Tibial nerve (tissue), 4 donors: ENCODE data around the gene DSC1. TPM values are rescaled to one million over a fixed set of nuclear protein-coding genes. Genes with fewer than 3 reads are reported as not detected.
"Not testable (repeated sequence)": the region's sequence is repeated elsewhere in the genome, so short reads cannot be mapped to it uniquely, and the experiment has no call there.

Experiments
- DNase-seq, 2 donors: peaks; one replicate each; pipeline ENCODE4 v3.0.0-alpha.2; 2019; ENCODE audit warnings: low spot score in 2 of 2
- H3K27ac ChIP-seq, 4 donors: fragments of 200-600 bp; sonication (generic) in 3 of 4; one replicate each; pipeline ENCODE4 v1.5.1; 2017 to 2019; ENCODE audit warnings: mild to moderate bottlenecking in 1 of 4
- H3K27me3 ChIP-seq, 2 donors: fragments of 200-600 bp; sonication (generic) in 1 of 2; one replicate each; pipeline versions ENCODE4 v1.5.1 to v1.6.0; 2017 to 2019
- H3K36me3 ChIP-seq, 3 donors: fragments of 200-600 bp; sonication (generic); one replicate each; pipeline ENCODE4 v1.5.1; 2018 to 2019
- H3K4me1 ChIP-seq, 4 donors: fragments of 200-600 bp; sonication (generic) in 3 of 4; one replicate each; pipeline ENCODE4 v1.5.1; 2017 to 2019
- H3K4me3 ChIP-seq, 4 donors: fragments of 200-600 bp; sonication (generic) in 3 of 4; one replicate each; pipeline ENCODE4 v1.5.1; 2017 to 2019; ENCODE audit warnings: mild to moderate bottlenecking in 1 of 4, moderate library complexity in 1 of 4
- H3K9me3 ChIP-seq, 4 donors: fragments of 200-600 bp; sonication (generic) in 3 of 4; one replicate each; pipeline ENCODE4 v1.5.1; 2017 to 2019
- EP300 ChIP-seq, 2 donors: sonication (generic); formaldehyde crosslinking; IDR thresholded peaks; one replicate each; pipeline ENCODE4 v1.6.1; 2017; ENCODE audit warnings: antibody characterized with exemption in 2 of 2, mild to moderate bottlenecking in 1 of 2
- POLR2A ChIP-seq, 2 donors: fragments of 450-650 bp; IDR thresholded peaks; one replicate each; pipeline ENCODE4 v1.6.1; 2017; ENCODE audit warnings: antibody characterized with exemption in 2 of 2, mild to moderate bottlenecking in 2 of 2, moderate library complexity in 2 of 2
- WGBS, 2 donors: methylation state at CpG; one replicate each; pipeline ENCODE4 v1.1.5; 2018; 5-methylcytosine and 5-hydroxymethylcytosine counted together
- total RNA-seq, 4 donors: library from RNA; depleted of rRNA; stranded (reverse); fragments of >200 nt; gene quantifications; one replicate each; pipeline ENCODE4 v1.1.0, GENCODE V29; 2016
- TF ChIP-seq, protein P1 (sequence below), 5 experiments: fragments of 200-600 bp in 3 of 5; fragments of 450-650 bp in 2 of 5; sonication (generic) in 3 of 5; IDR thresholded peaks; one replicate each; pipeline ENCODE4 v1.5.1; 2016 to 2019; ENCODE audit warnings: antibody characterized with exemption in 5 of 5, mild to moderate bottlenecking in 3 of 5, moderate library complexity in 2 of 5

The DSC1 gene
- total RNA-seq, 4 donors from 2014 or later = not detected

DNA sequence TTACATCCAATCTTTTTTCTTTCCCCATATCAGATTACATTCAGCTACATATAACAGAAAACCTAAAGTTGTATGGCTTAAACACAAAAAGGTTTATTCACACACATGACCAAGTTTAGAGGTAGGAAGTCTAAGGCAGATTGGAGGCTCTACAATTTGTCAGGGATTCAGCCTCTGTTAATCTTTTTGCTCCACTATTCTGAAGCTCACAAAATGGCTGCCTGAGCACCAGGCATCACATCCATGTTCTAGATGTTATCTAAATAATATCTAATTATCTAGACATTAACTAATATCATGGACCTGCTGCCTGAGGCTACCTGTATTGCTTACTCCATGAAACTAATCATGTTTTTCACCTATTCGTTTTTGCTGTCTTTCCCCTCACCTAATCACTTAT, 36.8 kb downstream of the DSC1 start:
- Histone ChIP-seq H3K27ac (no peak overlapping the region), H3K36me3 (no peaks in the 10 kb centered on the region), H3K9me3 (no peaks in the 10 kb centered on the region), H3K27me3 (no peaks in the 10 kb centered on the region), H3K4me1 (no peaks in the 10 kb centered on the region), H3K4me3 (no peak overlapping the region)
- DNase-seq = no peak
- TF ChIP-seq POLR2A (IDR thresholded peaks at IDR 0.05) = no peak
- TF ChIP-seq EP300 (IDR thresholded peaks at IDR 0.05) = no peak
- TF ChIP-seq, protein P1, sequence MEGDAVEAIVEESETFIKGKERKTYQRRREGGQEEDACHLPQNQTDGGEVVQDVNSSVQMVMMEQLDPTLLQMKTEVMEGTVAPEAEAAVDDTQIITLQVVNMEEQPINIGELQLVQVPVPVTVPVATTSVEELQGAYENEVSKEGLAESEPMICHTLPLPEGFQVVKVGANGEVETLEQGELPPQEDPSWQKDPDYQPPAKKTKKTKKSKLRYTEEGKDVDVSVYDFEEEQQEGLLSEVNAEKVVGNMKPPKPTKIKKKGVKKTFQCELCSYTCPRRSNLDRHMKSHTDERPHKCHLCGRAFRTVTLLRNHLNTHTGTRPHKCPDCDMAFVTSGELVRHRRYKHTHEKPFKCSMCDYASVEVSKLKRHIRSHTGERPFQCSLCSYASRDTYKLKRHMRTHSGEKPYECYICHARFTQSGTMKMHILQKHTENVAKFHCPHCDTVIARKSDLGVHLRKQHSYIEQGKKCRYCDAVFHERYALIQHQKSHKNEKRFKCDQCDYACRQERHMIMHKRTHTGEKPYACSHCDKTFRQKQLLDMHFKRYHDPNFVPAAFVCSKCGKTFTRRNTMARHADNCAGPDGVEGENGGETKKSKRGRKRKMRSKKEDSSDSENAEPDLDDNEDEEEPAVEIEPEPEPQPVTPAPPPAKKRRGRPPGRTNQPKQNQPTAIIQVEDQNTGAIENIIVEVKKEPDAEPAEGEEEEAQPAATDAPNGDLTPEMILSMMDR (IDR thresholded peaks at IDR 0.05) = no peak
- WGBS, 2 donors = 85 to 93% methylated on average over 1 of the region's 1 CpG

DNA sequence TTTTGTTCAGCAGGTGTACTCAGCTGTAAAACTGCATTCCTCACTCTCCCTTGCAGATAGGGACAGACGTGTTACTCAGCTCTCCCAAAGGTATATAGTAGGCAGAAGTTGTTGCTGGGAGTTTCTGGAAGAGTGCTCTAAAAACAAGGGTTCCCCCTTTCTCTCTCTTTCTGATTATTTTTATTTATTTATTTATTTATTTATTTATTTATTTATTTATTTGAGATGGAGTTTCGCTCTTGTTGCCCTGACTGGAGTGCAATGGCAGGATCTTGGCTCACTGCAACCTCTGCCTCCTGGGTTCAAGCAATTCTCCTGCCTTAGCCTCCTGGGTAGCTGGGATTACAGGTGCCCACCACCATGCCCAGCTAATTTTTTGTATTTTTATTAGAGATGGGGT, 39.5 kb downstream of the DSC1 start:
- not testable (repeated sequence) for H3K27me3 ChIP-seq, H3K4me1 ChIP-seq, H3K27ac ChIP-seq, H3K9me3 ChIP-seq, H3K4me3 ChIP-seq, H3K36me3 ChIP-seq, DNase-seq
- WGBS, 2 donors = 63 to 85% methylated on average over 2 of the region's 2 CpGs

DNA sequence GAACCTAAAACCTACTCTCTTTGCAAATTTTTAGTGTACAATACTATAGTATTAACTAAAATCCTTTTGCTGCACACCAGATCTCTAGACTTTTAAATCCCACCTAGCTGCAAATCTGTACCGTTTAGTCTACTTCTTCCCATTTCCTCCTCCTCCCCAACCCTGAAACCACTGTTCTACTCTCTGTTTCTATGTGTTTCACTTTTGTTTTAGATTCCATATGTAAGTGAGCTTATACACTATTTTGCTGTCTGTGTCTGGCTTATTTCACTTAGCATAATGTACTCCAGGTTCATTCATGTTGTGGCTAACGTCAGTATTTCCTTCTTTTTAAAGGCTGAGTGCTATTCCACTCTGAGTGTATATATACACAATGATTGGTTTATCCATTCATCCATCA, 42.1 kb downstream of the DSC1 start:
- no peak overlapping the region for H3K4me3 ChIP-seq
- TF ChIP-seq EP300 (IDR thresholded peaks at IDR 0.05) (no peak), POLR2A (IDR thresholded peaks at IDR 0.05) (no peak)
- TF ChIP-seq, protein P1 (IDR thresholded peaks at IDR 0.05) = no peak
- DNase-seq = no peak
- no peak overlapping the region for H3K27ac ChIP-seq
- no peaks in the 10 kb centered on the region for H3K9me3 ChIP-seq
- no peaks in the 10 kb centered on the region for H3K36me3 ChIP-seq
- WGBS, 2 donors = 65 to 69% methylated on average over 2 of the region's 2 CpGs
- no peaks in the 10 kb centered on the region for H3K27me3 ChIP-seq
- no peaks in the 10 kb centered on the region for H3K4me1 ChIP-seq

DNA sequence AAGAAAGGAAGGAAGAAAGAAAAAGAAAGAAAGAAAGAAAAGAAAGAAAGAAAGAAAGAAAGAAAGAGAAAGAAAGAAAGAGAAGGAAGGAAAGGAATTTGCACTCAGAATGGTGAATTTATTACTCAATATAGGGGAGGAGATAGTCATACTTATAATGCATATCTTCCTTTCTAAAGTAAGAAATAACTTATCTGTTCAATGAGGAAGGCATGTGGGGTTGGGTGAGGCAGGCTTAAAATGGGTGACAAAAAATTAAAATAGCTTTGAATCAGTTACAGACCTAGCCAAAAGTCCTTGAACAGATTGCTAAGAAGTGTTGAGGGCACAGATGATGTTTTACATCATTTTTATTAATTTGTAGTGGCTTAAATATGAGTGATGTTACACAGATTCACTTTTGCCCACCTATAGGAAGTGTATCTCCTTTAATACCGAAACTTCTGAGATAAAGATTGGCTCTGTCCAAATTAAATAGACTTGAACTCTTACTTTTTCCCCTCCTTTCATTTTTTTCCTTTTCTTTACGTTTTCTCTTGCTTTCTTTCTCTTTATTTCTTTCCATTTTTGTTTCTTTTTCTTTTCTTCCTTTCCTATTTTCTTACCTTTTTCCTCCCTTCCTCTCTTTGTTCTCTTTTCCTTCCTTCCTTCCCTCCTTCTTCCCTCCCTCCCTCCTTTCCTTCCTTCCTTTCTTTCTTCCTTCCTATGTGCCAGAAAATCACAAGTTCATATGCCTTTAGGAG, 45.6 kb downstream of the DSC1 start:
- TF ChIP-seq EP300 (IDR thresholded peaks at IDR 0.05) (no peak), POLR2A (IDR thresholded peaks at IDR 0.05) (no peak)
- TF ChIP-seq, protein P1 (IDR thresholded peaks at IDR 0.05) = no peak

DNA sequence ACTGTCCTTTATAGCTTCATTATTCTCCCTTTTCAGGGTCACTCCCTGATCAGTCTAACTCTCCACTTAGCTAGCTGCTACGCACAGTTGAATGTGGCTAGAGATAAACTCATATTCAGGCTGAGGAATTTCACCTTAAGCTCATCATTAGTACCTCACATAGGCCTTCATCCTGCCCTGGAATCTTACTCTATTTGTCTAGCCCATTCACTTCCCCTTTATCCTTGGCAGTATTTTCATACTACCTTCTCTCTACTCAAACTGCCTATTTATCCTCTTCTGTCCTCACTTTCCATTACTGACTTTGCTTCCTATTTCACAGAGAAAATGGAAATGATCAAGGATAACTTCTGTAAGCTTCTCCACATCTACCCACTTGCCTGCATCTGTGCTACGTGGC, 49.9 kb downstream of the DSC1 start:
- Histone ChIP-seq H3K36me3 (no peaks in the 10 kb centered on the region), H3K9me3 (no peaks in the 10 kb centered on the region), H3K4me1 (no peaks in the 10 kb centered on the region), H3K27ac (no peak overlapping the region), H3K4me3 (no peak overlapping the region), H3K27me3 (no peaks in the 10 kb centered on the region)
- DNase-seq = no peak
- no peak for TF ChIP-seq EP300 (IDR thresholded peaks at IDR 0.05)
- TF ChIP-seq, protein P1 (IDR thresholded peaks at IDR 0.05) = no peak
- no peak for TF ChIP-seq POLR2A (IDR thresholded peaks at IDR 0.05)
- 82 to 87% methylated on average over 2 of the region's 2 CpGs for WGBS, 2 donors

More for the DNA sequence above, 45.6 kb downstream of the DSC1 start:
- no peaks in the 10 kb centered on the region for H3K4me1 ChIP-seq
- DNase-seq = no peak
- no peaks in the 10 kb centered on the region for H3K9me3 ChIP-seq
- no peaks in the 10 kb centered on the region for H3K36me3 ChIP-seq
- H3K27me3 ChIP-seq = no peaks in the 10 kb centered on the region
- no peak overlapping the region for H3K4me3 ChIP-seq
- 70 to 75% methylated on average over 2 of the region's 2 CpGs for WGBS, 2 donors
- H3K27ac ChIP-seq = no peak overlapping the region
